IPS-NIHi7 (cell line): ENCODE data around the gene HEPACAM2.
A peak's percentile ranks its signal among the peaks of the same experiment; 100 is the strongest.

ENCODE experiments used
- DNase-seq: peaks from one replicate; pipeline ENCODE4 v3.0.0; 2012; ENCODE audit warnings: mixed read lengths; ENCODE audit errors: extremely low spot score

The HEPACAM2 gene

GRCh38 chr7:93226310-93226709 lies at the start of gene HEPACAM2:
HEPACAM2 (minus strand) TSS chr7:93226469.
- no peak for DNase-seq

- DNase-seq, result no peak
These were observed 39.0 kb upstream of the HEPACAM2 start for GRCh38 chr7:93265220-93265619.

GRCh38 chr7:93262535-93262934 lies 36.3 kb upstream of the HEPACAM2 start:
- no peak for DNase-seq

- no peak for DNase-seq
These were observed 32.4 kb upstream of the HEPACAM2 start for GRCh38 chr7:93258661-93259060.

- DNase-seq, result peak; percentile 31
These were observed 23.4 kb upstream of the HEPACAM2 start for GRCh38 chr7:93249491-93250148.

- peak; percentile 9 for DNase-seq
These were observed 19.5 kb upstream of the HEPACAM2 start for GRCh38 chr7:93245525-93246432.

GRCh38 chr7:93242106-93242505 lies 15.8 kb upstream of the HEPACAM2 start:
- DNase-seq, result no peak

GRCh38 chr7:93239824-93240223 lies 13.6 kb upstream of the HEPACAM2 start:
- DNase-seq, result no peak

GRCh38 chr7:93238748-93239147 lies 12.5 kb upstream of the HEPACAM2 start:
- DNase-seq, result no peak

- no peak for DNase-seq
These were observed 11.9 kb upstream of the HEPACAM2 start for GRCh38 chr7:93238131-93238530.

- DNase-seq, result no peak
These were observed 9.3 kb upstream of the HEPACAM2 start for GRCh38 chr7:93235541-93235940.

GRCh38 chr7:93232673-93233018 lies 6.4 kb upstream of the HEPACAM2 start:
- no peak for DNase-seq

GRCh38 chr7:93231799-93232672 lies 5.8 kb upstream of the HEPACAM2 start, which contains the start of gene VPS50:
VPS50 (plus strand) TSS chr7:93232366; CDS start chr7:93232468, 102 bp downstream.
- peak; percentile 97 for DNase-seq

- DNase-seq, result no peak
These were observed 5.0 kb upstream of the HEPACAM2 start for GRCh38 chr7:93231259-93231658.

GRCh38 chr7:93228302-93228701 lies 2.0 kb upstream of the HEPACAM2 start:
- DNase-seq, result peak; percentile 35

- no peak for DNase-seq
These were observed 6.4 kb downstream of the HEPACAM2 start for GRCh38 chr7:93219868-93220267.

GRCh38 chr7:93218997-93219827 lies 7.1 kb downstream of the HEPACAM2 start:
- no peak for DNase-seq

- DNase-seq, result no peak
These were observed 13.4 kb downstream of the HEPACAM2 start for GRCh38 chr7:93212881-93213280.

- DNase-seq, result no peak
These were observed 14.9 kb downstream of the HEPACAM2 start for GRCh38 chr7:93211228-93211818.

- DNase-seq, result no peak
These were observed 21.2 kb downstream of the HEPACAM2 start for GRCh38 chr7:93205046-93205445.

- DNase-seq, result no peak
These were observed 22.8 kb downstream of the HEPACAM2 start for GRCh38 chr7:93203496-93203895.
